Sigmoid colon (tissue), 3 donors: ENCODE measurements around the gene HDDC2.

Source experiments
- CTCF ChIP-seq, 4 experiments: fragments of 450-650 bp in 3 of 4; fragments of 200-600 bp in 1 of 4; IDR thresholded peaks; one replicate each; pipeline ENCODE4 v1.5.1; 2016 to 2019; ENCODE audit warnings: antibody characterized with exemption in 4 of 4, mild to moderate bottlenecking in 3 of 4, moderate library complexity in 2 of 4
- POLR2A ChIP-seq, 2 donors: fragments of 450-650 bp; IDR thresholded peaks; one replicate each; pipeline ENCODE4 v1.6.1; 2016; ENCODE audit warnings: antibody characterized with exemption in 2 of 2, mild to moderate bottlenecking in 2 of 2, moderate library complexity in 2 of 2

- TF ChIP-seq CTCF (IDR thresholded peaks at IDR 0.05) (no peak), POLR2A (IDR thresholded peaks at IDR 0.05) (no peak)
These were observed 7.7 kb downstream of the HDDC2 start for GRCh38 chr6:125294036-125294435.
